ENCODE results near the gene FAM200B.

DNA sequence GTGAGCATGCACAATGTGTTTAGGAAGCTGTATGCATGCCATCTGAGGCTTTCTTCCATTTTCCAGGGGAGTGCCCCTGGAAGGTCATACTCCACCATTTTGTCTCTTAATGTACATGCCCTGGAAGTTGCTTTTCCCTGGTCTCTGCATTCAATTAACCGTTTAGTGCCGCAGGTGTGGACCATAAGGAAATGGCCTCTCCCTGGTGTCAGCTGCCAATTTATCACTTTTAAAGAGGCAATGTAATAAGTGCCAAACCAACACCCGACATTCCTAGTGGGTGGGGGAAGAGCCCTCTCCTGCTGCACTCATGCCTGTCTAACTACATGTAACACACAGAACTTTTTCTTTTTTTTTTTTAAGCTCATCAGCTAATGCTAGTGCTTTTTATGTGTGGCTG, 14.1 kb downstream of the FAM200B start:
- TF ChIP-seq POLR2A (IDR thresholded peaks at IDR 0.05; ENCODE audit: low read depth, low read length): no peak
- TF ChIP-seq TAF1 (IDR thresholded peaks at IDR 0.05; ENCODE audit: borderline replicate concordance, low read depth, low read length): no peak
- TF ChIP-seq POLR2AphosphoS5 (IDR thresholded peaks at IDR 0.05; ENCODE audit: low read depth, low read length): no peak

Measured in GM12892 (cell line).